ENCODE results near the gene FLT1. TPM values are rescaled to one million over a fixed set of nuclear protein-coding genes. Genes with fewer than 3 reads are reported as not detected.

Gene FLT1, protein sequence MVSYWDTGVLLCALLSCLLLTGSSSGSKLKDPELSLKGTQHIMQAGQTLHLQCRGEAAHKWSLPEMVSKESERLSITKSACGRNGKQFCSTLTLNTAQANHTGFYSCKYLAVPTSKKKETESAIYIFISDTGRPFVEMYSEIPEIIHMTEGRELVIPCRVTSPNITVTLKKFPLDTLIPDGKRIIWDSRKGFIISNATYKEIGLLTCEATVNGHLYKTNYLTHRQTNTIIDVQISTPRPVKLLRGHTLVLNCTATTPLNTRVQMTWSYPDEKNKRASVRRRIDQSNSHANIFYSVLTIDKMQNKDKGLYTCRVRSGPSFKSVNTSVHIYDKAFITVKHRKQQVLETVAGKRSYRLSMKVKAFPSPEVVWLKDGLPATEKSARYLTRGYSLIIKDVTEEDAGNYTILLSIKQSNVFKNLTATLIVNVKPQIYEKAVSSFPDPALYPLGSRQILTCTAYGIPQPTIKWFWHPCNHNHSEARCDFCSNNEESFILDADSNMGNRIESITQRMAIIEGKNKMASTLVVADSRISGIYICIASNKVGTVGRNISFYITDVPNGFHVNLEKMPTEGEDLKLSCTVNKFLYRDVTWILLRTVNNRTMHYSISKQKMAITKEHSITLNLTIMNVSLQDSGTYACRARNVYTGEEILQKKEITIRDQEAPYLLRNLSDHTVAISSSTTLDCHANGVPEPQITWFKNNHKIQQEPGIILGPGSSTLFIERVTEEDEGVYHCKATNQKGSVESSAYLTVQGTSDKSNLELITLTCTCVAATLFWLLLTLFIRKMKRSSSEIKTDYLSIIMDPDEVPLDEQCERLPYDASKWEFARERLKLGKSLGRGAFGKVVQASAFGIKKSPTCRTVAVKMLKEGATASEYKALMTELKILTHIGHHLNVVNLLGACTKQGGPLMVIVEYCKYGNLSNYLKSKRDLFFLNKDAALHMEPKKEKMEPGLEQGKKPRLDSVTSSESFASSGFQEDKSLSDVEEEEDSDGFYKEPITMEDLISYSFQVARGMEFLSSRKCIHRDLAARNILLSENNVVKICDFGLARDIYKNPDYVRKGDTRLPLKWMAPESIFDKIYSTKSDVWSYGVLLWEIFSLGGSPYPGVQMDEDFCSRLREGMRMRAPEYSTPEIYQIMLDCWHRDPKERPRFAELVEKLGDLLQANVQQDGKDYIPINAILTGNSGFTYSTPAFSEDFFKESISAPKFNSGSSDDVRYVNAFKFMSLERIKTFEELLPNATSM (N-terminal part only)
- 1 to 10 TPM; 1.2 to 2.1 TPM for polyA plus RNA-seq

DNA sequence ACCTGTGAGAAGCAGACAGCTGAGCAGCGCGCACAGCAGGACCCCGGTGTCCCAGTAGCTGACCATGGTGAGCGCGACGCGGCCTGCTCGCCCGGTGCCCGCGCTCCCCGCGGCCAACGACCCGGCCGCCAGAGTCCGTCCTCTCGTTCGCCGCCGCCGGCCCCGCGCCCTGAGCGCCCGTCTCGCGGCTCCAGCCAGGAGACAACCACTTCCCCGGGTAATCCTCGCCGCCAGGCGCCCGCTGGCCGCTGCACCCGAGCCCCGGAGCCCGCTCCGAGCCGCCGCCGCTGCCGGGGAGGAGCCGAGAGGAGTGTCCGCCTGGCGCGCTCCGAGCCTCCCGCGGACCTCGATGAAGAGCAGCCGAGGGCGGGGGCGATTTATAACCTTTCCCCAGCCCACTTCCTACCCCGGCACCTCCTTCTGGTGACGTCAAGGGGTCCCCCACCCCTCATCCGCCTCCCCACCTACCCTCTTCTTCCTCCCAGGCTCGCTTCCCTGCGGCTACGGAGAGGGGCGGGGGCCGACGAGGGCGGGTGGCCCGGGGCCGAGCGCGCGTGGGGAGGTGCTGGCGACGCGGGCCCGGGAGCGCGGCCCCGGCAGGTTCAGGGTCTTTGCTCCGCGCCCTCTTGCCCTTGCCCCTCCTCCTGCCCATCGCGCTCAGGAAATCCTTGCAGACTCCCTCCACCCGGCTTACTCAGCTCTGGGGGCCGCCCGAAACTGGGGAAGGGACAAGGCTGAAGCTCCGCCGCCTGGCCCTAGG lies at the start of gene FLT1:
Gene FLT1 (minus strand): TSS at position 351 of the 760 bp plus-strand sequence. CDS start 285 bp downstream, at position 66.
- H3K36me3 ChIP-seq (ENCODE audit: control insufficient read depth in 2 of 2, insufficient read depth in 2 of 2, low read length in 1 of 2), result no peaks in the 10 kb centered on the region
- no peaks in the 10 kb centered on the region for H3K9me3 ChIP-seq (ENCODE audit: control insufficient read depth in 2 of 2, insufficient read depth in 1 of 2, low read depth in 1 of 2, low read length in 1 of 2)
- H3K27ac ChIP-seq (ENCODE audit: low read depth in 2 of 2, low read length in 1 of 2), result peak within 1 kb of the TSS; percentile 22 to 23
- peaks cover 9 to 12% of the 10 kb centered on the region in 2 donors for H3K4me1 ChIP-seq (ENCODE audit: control insufficient read depth in 2 of 2, insufficient read depth in 2 of 2, low read length in 1 of 2)
- 1 to 2% methylated on average over 54 to 84 of the region's 84 CpGs for WGBS, 2 donors
- peak within 1 kb of the TSS; percentile 42 to 52 for H3K4me3 ChIP-seq (ENCODE audit: low read depth in 1 of 2, low read length in 2 of 2)
- H3K27me3 ChIP-seq (ENCODE audit: control insufficient read depth in 1 of 2, insufficient read depth in 2 of 2, low read length in 2 of 2), result peaks cover 0 to 20% of the 10 kb centered on the region in 2 donors

DNA sequence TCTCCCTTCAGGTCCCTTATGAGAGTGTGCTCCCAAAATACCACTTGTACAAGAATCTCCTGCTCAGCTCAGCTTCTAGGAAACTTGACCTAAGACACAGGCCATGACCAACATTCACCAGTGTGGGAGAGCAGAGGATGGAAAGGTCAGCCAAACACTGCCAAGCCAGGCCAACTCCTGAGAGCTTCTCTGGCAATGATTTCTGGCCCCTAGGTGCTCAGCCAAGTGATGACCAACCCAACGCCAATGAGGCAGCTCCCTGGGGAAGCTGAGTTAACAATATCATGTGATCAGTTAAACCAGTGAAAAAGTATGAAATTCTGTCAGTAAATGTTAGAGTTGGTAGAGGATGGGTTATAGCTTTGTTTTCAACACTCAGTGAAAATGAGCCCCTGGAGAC lies 49.1 kb upstream of the FLT1 start:
- Histone ChIP-seq H3K27ac (ENCODE audit: low read depth in 2 of 2, low read length in 1 of 2) (no peak overlapping the region), H3K9me3 (ENCODE audit: control insufficient read depth in 2 of 2, insufficient read depth in 1 of 2, low read depth in 1 of 2, low read length in 1 of 2) (peaks cover 0 to 5% of the 10 kb centered on the region in 2 donors), H3K4me3 (ENCODE audit: low read depth in 1 of 2, low read length in 2 of 2) (no peak overlapping the region), H3K4me1 (ENCODE audit: control insufficient read depth in 2 of 2, insufficient read depth in 2 of 2, low read length in 1 of 2) (no peaks in the 10 kb centered on the region), H3K36me3 (ENCODE audit: control insufficient read depth in 2 of 2, insufficient read depth in 2 of 2, low read length in 1 of 2) (no peaks in the 10 kb centered on the region), H3K27me3 (ENCODE audit: control insufficient read depth in 1 of 2, insufficient read depth in 2 of 2, low read length in 2 of 2) (peaks cover 0 to 3% of the 10 kb centered on the region in 2 donors)
- WGBS, 2 donors, result 77 to 88% methylated on average over 1 of the region's 1 CpG

DNA sequence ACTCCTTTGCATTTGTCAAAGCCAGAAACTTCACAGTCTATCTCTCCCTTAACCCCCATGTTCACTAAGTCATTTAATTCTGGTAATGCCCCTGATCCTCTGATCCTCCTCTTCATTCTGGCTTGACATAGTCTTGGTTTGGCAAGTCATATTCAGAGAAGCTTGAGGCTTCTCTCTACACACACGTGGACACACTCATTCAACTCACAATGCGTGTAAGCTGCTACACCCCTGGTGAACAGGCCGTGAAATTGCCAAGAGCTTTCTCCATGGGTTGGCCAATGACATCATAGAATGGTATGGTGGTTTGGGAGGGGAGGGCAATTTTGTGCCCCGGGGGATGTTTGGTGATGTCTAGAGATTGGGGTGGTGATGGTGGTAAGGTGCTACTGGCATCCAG lies 47.9 kb upstream of the FLT1 start:
- 85 to 89% methylated on average over 4 of the region's 4 CpGs for WGBS, 2 donors

DNA sequence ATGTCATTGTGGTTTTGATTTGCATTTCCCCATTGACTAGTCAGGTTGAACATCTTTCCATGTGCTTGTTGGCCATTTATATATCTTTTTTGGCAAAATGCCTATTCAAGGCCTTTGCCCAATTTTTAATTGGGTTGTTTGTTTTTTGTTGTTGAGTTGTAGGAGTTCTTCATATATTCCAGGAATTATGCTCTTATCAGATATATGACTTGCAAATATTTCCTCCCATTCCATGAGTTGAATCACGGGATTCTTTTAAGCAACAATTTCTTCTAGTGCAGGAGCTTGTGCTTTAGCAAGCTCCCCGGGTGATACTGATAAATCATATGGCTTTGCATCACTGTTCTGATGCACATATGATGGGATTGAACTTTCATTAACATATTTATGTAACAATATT lies 47.0 kb upstream of the FLT1 start:
- 83 to 84% methylated on average over 2 of the region's 2 CpGs for WGBS, 2 donors
- Histone ChIP-seq H3K36me3 (ENCODE audit: control insufficient read depth in 2 of 2, insufficient read depth in 2 of 2, low read length in 1 of 2) (no peaks in the 10 kb centered on the region), H3K4me1 (ENCODE audit: control insufficient read depth in 2 of 2, insufficient read depth in 2 of 2, low read length in 1 of 2) (no peaks in the 10 kb centered on the region), H3K27me3 (ENCODE audit: control insufficient read depth in 1 of 2, insufficient read depth in 2 of 2, low read length in 2 of 2) (no peaks in the 10 kb centered on the region), H3K27ac (ENCODE audit: low read depth in 2 of 2, low read length in 1 of 2) (no peak overlapping the region), H3K4me3 (ENCODE audit: low read depth in 1 of 2, low read length in 2 of 2) (no peak overlapping the region), H3K9me3 (ENCODE audit: control insufficient read depth in 2 of 2, insufficient read depth in 1 of 2, low read depth in 1 of 2, low read length in 1 of 2) (peaks cover 0 to 5% of the 10 kb centered on the region in 2 donors)

More for the DNA sequence above, 47.9 kb upstream of the FLT1 start:
- H3K9me3 ChIP-seq (ENCODE audit: control insufficient read depth in 2 of 2, insufficient read depth in 1 of 2, low read depth in 1 of 2, low read length in 1 of 2), result peaks cover 0 to 5% of the 10 kb centered on the region in 2 donors
- no peaks in the 10 kb centered on the region for H3K27me3 ChIP-seq (ENCODE audit: control insufficient read depth in 1 of 2, insufficient read depth in 2 of 2, low read length in 2 of 2)
- no peak overlapping the region for H3K27ac ChIP-seq (ENCODE audit: low read depth in 2 of 2, low read length in 1 of 2)
- H3K36me3 ChIP-seq (ENCODE audit: control insufficient read depth in 2 of 2, insufficient read depth in 2 of 2, low read length in 1 of 2), result no peaks in the 10 kb centered on the region
- H3K4me3 ChIP-seq (ENCODE audit: low read depth in 1 of 2, low read length in 2 of 2), result no peak overlapping the region
- H3K4me1 ChIP-seq (ENCODE audit: control insufficient read depth in 2 of 2, insufficient read depth in 2 of 2, low read length in 1 of 2), result no peaks in the 10 kb centered on the region

DNA sequence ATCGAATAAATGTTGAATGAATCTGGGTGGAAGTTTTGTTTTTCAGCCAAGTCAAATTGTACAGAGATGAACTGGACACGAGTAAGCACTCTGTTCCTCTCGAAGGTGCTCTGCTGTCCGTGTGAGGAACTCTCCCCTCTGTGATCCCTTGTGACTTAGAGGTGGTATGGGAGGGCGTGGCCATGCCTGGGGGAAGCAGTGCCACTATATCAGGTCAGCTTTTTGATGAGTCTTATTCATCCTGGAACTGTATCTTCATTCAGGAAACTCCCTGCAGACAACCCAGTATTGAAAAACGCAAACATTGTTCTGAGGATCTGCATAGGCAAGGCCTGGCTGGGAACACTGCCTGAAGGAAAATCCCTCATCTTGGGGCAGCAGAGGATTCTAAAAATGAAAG lies 45.7 kb upstream of the FLT1 start:
- Histone ChIP-seq H3K4me3 (ENCODE audit: low read depth in 1 of 2, low read length in 2 of 2) (no peak overlapping the region), H3K27ac (ENCODE audit: low read depth in 2 of 2, low read length in 1 of 2) (no peak overlapping the region), H3K9me3 (ENCODE audit: control insufficient read depth in 2 of 2, insufficient read depth in 1 of 2, low read depth in 1 of 2, low read length in 1 of 2) (peaks cover 0 to 7% of the 10 kb centered on the region in 2 donors), H3K27me3 (ENCODE audit: control insufficient read depth in 1 of 2, insufficient read depth in 2 of 2, low read length in 2 of 2) (no peaks in the 10 kb centered on the region), H3K36me3 (ENCODE audit: control insufficient read depth in 2 of 2, insufficient read depth in 2 of 2, low read length in 1 of 2) (no peaks in the 10 kb centered on the region), H3K4me1 (ENCODE audit: control insufficient read depth in 2 of 2, insufficient read depth in 2 of 2, low read length in 1 of 2) (no peaks in the 10 kb centered on the region)
- WGBS, 2 donors, result 32 to 42% methylated on average over 6 of the region's 6 CpGs

DNA sequence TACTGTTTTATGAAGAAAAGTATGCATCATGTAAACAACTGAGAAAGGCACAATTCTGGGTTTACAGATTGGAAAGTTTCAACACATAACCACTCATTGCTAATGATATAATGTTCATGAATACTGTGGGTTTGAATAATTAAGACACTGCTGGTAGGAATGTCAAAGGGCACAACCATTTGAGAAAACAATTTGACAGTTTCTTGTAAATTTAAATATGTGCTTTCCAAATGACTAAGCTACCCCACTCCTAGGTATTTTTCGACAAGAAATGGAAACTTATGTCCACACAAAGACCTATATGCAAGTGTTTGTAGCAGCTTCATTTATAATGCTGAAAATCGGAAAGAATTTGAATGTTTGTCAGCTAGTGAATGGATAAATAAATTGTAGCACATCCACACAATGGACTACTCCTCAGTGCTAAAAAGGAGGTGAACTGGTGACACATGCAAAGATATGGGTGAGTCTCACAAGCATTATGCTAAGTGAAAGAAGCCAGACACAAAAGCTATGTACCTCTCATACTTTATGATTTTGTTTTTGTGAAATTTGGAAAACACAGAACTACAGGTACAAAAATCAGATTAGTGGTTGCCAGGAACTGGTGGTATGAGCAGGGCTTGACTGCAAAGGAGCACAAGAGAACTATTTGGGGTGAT lies 44.8 kb upstream of the FLT1 start:
- H3K4me1 ChIP-seq (ENCODE audit: control insufficient read depth in 2 of 2, insufficient read depth in 2 of 2, low read length in 1 of 2), result no peaks in the 10 kb centered on the region
- H3K27me3 ChIP-seq (ENCODE audit: control insufficient read depth in 1 of 2, insufficient read depth in 2 of 2, low read length in 2 of 2), result no peaks in the 10 kb centered on the region
- H3K27ac ChIP-seq (ENCODE audit: low read depth in 2 of 2, low read length in 1 of 2), result no peak overlapping the region
- peaks cover 0 to 11% of the 10 kb centered on the region in 2 donors for H3K9me3 ChIP-seq (ENCODE audit: control insufficient read depth in 2 of 2, insufficient read depth in 1 of 2, low read depth in 1 of 2, low read length in 1 of 2)
- no peak overlapping the region for H3K4me3 ChIP-seq (ENCODE audit: low read depth in 1 of 2, low read length in 2 of 2)
- 69 to 82% methylated on average over 2 of the region's 2 CpGs for WGBS, 2 donors
- H3K36me3 ChIP-seq (ENCODE audit: control insufficient read depth in 2 of 2, insufficient read depth in 2 of 2, low read length in 1 of 2), result no peaks in the 10 kb centered on the region

DNA sequence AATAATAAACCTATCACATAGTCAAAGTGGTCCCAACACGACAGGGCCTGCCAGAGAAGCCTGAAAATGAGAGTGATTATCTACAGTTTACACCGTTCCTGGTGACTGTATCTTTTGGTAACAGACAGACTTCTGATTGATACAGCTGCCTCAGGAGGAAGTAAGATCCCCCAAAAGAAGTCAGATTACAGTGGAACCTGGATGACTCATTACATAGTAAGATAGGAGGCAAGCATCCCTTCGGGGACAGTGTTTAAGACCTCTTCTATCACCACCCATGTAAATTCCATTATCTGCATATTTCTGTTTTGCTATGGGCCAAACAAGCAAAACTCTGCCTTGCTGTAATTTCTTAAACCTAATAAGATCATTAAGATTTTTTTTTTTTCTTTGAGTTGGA lies 44.0 kb upstream of the FLT1 start:
- 61 to 65% methylated on average over 3 of the region's 3 CpGs for WGBS, 2 donors
- no peak overlapping the region for H3K4me3 ChIP-seq (ENCODE audit: low read depth in 1 of 2, low read length in 2 of 2)
- H3K36me3 ChIP-seq (ENCODE audit: control insufficient read depth in 2 of 2, insufficient read depth in 2 of 2, low read length in 1 of 2), result no peaks in the 10 kb centered on the region
- H3K27me3 ChIP-seq (ENCODE audit: control insufficient read depth in 1 of 2, insufficient read depth in 2 of 2, low read length in 2 of 2), result no peaks in the 10 kb centered on the region
- H3K27ac ChIP-seq (ENCODE audit: low read depth in 2 of 2, low read length in 1 of 2), result no peak overlapping the region
- H3K9me3 ChIP-seq (ENCODE audit: control insufficient read depth in 2 of 2, insufficient read depth in 1 of 2, low read depth in 1 of 2, low read length in 1 of 2), result peaks cover 0 to 10% of the 10 kb centered on the region in 2 donors
- no peaks in the 10 kb centered on the region for H3K4me1 ChIP-seq (ENCODE audit: control insufficient read depth in 2 of 2, insufficient read depth in 2 of 2, low read length in 1 of 2)

DNA sequence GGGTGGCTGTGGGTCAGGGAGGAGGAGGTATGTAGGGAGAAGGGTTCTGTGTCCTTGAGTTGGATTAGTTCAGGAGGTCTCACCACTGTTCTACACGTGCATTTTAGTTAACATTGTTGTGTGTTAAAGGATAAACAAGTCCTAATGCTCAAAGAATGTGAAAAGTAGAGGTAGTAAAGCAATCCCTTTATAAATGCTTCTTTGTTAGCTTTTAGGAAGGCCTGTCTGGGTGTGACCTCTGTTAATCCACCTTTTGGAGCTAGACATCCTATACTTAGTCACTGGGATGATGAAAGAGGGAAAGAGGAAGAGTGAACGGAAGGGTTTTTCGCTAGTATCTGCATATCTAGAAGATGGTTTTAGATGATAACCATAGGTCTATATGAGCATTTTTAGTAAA lies 42.2 kb upstream of the FLT1 start:
- 38 to 53% methylated on average over 3 of the region's 3 CpGs for WGBS, 2 donors
- Histone ChIP-seq H3K36me3 (ENCODE audit: control insufficient read depth in 2 of 2, insufficient read depth in 2 of 2, low read length in 1 of 2) (no peaks in the 10 kb centered on the region), H3K4me1 (ENCODE audit: control insufficient read depth in 2 of 2, insufficient read depth in 2 of 2, low read length in 1 of 2) (peaks cover 0 to 2% of the 10 kb centered on the region in 2 donors), H3K4me3 (ENCODE audit: low read depth in 1 of 2, low read length in 2 of 2) (no peak overlapping the region), H3K27me3 (ENCODE audit: control insufficient read depth in 1 of 2, insufficient read depth in 2 of 2, low read length in 2 of 2) (peaks cover 0 to 4% of the 10 kb centered on the region in 2 donors), H3K9me3 (ENCODE audit: control insufficient read depth in 2 of 2, insufficient read depth in 1 of 2, low read depth in 1 of 2, low read length in 1 of 2) (peaks cover 0 to 6% of the 10 kb centered on the region in 2 donors), H3K27ac (ENCODE audit: low read depth in 2 of 2, low read length in 1 of 2) (no peak overlapping the region)
